Fibroblast of lung (primary cell): Measurements from ENCODE around the gene ZNF740. TPM values are rescaled to one million over a fixed set of nuclear protein-coding genes. Genes with fewer than 3 reads are reported as not detected.

Experiments
- DNase-seq, 2 donors: peaks; one replicate each; pipeline versions ENCODE4 v3.0.0 to v3.0.0-alpha.2; 2010; ENCODE audit warnings: low read depth in 2 of 2
- H2AFZ ChIP-seq: 2 replicates; pipeline ENCODE4 v1.5.1; 2012; ENCODE audit warnings: low read length, control low read depth, inconsistent platforms
- H3K27ac ChIP-seq: 2 replicates; pipeline ENCODE4 v1.5.1; 2011; ENCODE audit warnings: low read length, control low read depth; ENCODE audit not compliant: insufficient read depth
- H3K27me3 ChIP-seq: 2 replicates; pipeline ENCODE4 v1.5.1; 2011; ENCODE audit warnings: mild to moderate bottlenecking, low read length; ENCODE audit not compliant: control insufficient read depth, insufficient read depth
- H3K36me3 ChIP-seq: 2 replicates; pipeline ENCODE4 v1.5.1; 2011; ENCODE audit warnings: low read length; ENCODE audit not compliant: control insufficient read depth, insufficient read depth
- H3K4me1 ChIP-seq: 2 replicates; pipeline ENCODE4 v1.5.1; 2011; ENCODE audit warnings: low read length; ENCODE audit not compliant: control insufficient read depth, insufficient read depth; ENCODE audit errors: extremely low read depth
- H3K4me2 ChIP-seq: 2 replicates; pipeline ENCODE4 v1.5.1; 2011; ENCODE audit warnings: low read length, control low read depth; ENCODE audit not compliant: insufficient read depth; ENCODE audit errors: extremely low read depth
- H3K4me3 ChIP-seq, 4 experiments: fragments of 200-600 bp in 1 of 4; sonication (generic) in 1 of 4; replicated peaks in 1 of 4; 2 replicates each; pipeline ENCODE4 v1.5.1; 2011 to 2016; ENCODE audit warnings: low read length in 4 of 4, low read depth in 3 of 4, mild to moderate bottlenecking in 3 of 4, control low read depth in 2 of 4, inconsistent platforms in 1 of 4, mixed read lengths in 1 of 4; ENCODE audit not compliant: insufficient read depth in 1 of 4; ENCODE audit errors: control extremely low read depth in 1 of 4
- H3K79me2 ChIP-seq: 2 replicates; pipeline ENCODE4 v1.5.1; 2012; ENCODE audit warnings: mild to moderate bottlenecking, low read length, inconsistent platforms; ENCODE audit not compliant: control insufficient read depth, insufficient read depth
- H3K9ac ChIP-seq: 2 replicates; pipeline ENCODE4 v1.5.1; 2011; ENCODE audit warnings: mild to moderate bottlenecking, low read length, control low read depth; ENCODE audit not compliant: insufficient read depth
- H3K9me3 ChIP-seq: 2 replicates; pipeline ENCODE4 v1.5.1; 2012; ENCODE audit warnings: low read depth, low read length; ENCODE audit not compliant: control insufficient read depth, insufficient read depth
- H4K20me1 ChIP-seq: 2 replicates; pipeline ENCODE4 v1.5.1; 2011; ENCODE audit warnings: low read length; ENCODE audit not compliant: control insufficient read depth, insufficient read depth; ENCODE audit errors: extremely low read depth
- CTCF ChIP-seq, 2 donors: IDR thresholded peaks in 1 of 2; conservative IDR thresholded peaks in 1 of 2; 1 replicate in 1 of 2; 2 replicates in 1 of 2; pipeline ENCODE4 v1.5.1; 2011 to 2012; ENCODE audit warnings: low read length in 2 of 2, control low read depth in 1 of 2, inconsistent platforms in 1 of 2, low read depth in 1 of 2, mild to moderate bottlenecking in 1 of 2
- EZH2 ChIP-seq: IDR thresholded peaks from 2 replicates; pipeline ENCODE4 v1.5.1; 2012; ENCODE audit warnings: low read length, control low read depth, mild to moderate bottlenecking; ENCODE audit errors: missing control alignments
- polyA plus RNA-seq, 2 donors: library from polyadenylated mRNA; depleted of rRNA in 1 of 2; stranded (reverse) in 1 of 2; unstranded in 1 of 2; fragments of >200 nt; gene quantifications; 2 replicates each; pipeline ENCODE4 v1.2.1, GENCODE V29; 2011 to 2012; ENCODE audit warnings: missing spikeins in 1 of 2
- total RNA-seq: library from RNA; depleted of rRNA; stranded (reverse); fragments of >200 nt; gene quantifications from 2 replicates; pipeline ENCODE4 v1.2.1, GENCODE V29; 2014

ZNF740 gene
- total and polyA plus RNA-seq, 2 donors (not counting 1 experiment from before 2014, with no cell fraction given) = 10.6 to 16.8 TPM

- H3K4me3 ChIP-seq = no peak overlapping the region
- no peaks in the 10 kb centered on the region for H3K4me1 ChIP-seq
- no peaks in the 10 kb centered on the region for H3K36me3 ChIP-seq
- no peaks in the 10 kb centered on the region for H4K20me1 ChIP-seq
- TF ChIP-seq EZH2 (no peak), CTCF (conservative IDR thresholded peaks at IDR 0.05 in 1 of 2, IDR thresholded peaks at IDR 0.05 in 1 of 2; ENCODE audit: low read depth in 1 of 2, low read length in 2 of 2) (no peak)
- no peak overlapping the region for H3K4me2 ChIP-seq
- no peaks in the 10 kb centered on the region for H3K27me3 ChIP-seq
- no peak overlapping the region for H3K27ac ChIP-seq
- H3K9ac ChIP-seq = no peak overlapping the region
- no peak overlapping the region for H2AFZ ChIP-seq
- no peak for DNase-seq
- no peaks in the 10 kb centered on the region for H3K9me3 ChIP-seq
- no peaks in the 10 kb centered on the region for H3K79me2 ChIP-seq
Measured at GRCh38 chr12:53143355-53143754, 37.2 kb upstream of the ZNF740 start.

- TF ChIP-seq EZH2 (no peak), CTCF (conservative IDR thresholded peaks at IDR 0.05 in 1 of 2, IDR thresholded peaks at IDR 0.05 in 1 of 2; ENCODE audit: low read depth in 1 of 2, low read length in 2 of 2) (no peak)
- DNase-seq = peak in 1 of 2 donors; percentile 72
- Histone ChIP-seq H3K4me3 (no peak overlapping the region), H3K4me2 (no peak overlapping the region), H3K79me2 (no peaks in the 10 kb centered on the region), H3K27ac (no peak overlapping the region), H4K20me1 (no peaks in the 10 kb centered on the region), H2AFZ (no peak overlapping the region), H3K36me3 (no peaks in the 10 kb centered on the region), H3K9me3 (no peaks in the 10 kb centered on the region), H3K9ac (no peak overlapping the region), H3K4me1 (no peaks in the 10 kb centered on the region), H3K27me3 (no peaks in the 10 kb centered on the region)
Measured at GRCh38 chr12:53145383-53146260, 34.9 kb upstream of the ZNF740 start.

GRCh38 chr12:53147181-53147580 is 33.3 kb upstream of the ZNF740 start:
- Histone ChIP-seq H3K9ac (no peak overlapping the region), H3K4me2 (no peak overlapping the region), H3K4me1 (no peaks in the 10 kb centered on the region), H3K4me3 (no peak overlapping the region), H4K20me1 (no peaks in the 10 kb centered on the region), H3K9me3 (no peaks in the 10 kb centered on the region), H3K36me3 (no peaks in the 10 kb centered on the region), H2AFZ (no peak overlapping the region), H3K79me2 (no peaks in the 10 kb centered on the region), H3K27me3 (no peaks in the 10 kb centered on the region), H3K27ac (no peak overlapping the region)
- no peak for DNase-seq
- TF ChIP-seq EZH2 = no peak
- TF ChIP-seq CTCF (conservative IDR thresholded peaks at IDR 0.05 in 1 of 2, IDR thresholded peaks at IDR 0.05 in 1 of 2; ENCODE audit: low read depth in 1 of 2, low read length in 2 of 2) = no peak
